GM12874 (cell line): ENCODE results near the gene FOXI1.

Experiments used
- TF ChIP-seq, protein P1 (sequence below): IDR thresholded peaks from 2 replicates; pipeline ENCODE4 v1.5.1; 2011; ENCODE audit warnings: low read depth, mild to moderate bottlenecking, control low read depth, low read length, moderate library complexity; ENCODE audit not compliant: insufficient read depth

FOXI1 gene

DNA sequence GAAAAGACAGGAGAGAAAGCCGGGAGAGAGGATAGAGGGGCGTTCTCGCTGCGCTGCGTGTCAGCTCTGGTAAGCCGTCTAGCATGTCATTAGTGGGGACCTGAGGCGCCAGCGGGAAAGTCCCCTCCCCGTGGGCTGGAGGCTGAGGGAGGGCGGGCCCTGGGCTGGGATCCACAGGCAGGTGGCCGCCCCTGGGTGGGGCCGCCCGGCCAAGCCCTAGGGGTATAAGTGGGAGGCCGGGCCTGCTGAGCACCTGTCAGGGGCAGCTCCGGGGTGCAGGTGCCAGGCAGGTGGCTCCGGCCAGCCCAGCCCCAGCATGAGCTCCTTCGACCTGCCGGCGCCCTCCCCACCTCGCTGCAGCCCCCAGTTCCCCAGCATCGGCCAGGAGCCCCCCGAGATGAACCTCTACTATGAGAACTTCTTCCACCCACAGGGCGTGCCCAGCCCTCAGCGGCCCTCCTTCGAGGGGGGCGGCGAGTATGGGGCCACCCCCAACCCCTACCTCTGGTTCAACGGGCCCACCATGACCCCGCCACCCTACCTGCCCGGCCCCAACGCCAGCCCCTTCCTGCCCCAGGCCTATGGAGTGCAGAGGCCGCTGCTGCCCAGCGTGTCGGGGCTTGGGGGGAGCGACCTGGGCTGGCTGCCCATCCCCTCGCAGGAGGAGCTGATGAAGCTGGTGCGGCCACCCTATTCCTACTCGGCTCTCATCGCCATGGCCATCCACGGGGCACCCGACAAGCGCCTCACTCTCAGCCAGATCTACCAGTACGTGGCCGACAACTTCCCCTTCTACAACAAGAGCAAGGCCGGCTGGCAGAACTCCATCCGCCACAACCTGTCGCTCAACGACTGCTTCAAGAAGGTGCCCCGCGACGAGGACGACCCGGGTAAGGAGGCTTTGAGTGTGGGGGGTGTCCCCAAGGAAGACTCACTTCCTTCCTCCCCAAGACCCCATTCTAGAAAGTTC lies at the start of gene FOXI1:
TSS of gene FOXI1 (plus strand) at position 256 of the 970 bp plus-strand sequence. CDS start at position 317, 61 bp downstream.
- TF ChIP-seq, protein P1, sequence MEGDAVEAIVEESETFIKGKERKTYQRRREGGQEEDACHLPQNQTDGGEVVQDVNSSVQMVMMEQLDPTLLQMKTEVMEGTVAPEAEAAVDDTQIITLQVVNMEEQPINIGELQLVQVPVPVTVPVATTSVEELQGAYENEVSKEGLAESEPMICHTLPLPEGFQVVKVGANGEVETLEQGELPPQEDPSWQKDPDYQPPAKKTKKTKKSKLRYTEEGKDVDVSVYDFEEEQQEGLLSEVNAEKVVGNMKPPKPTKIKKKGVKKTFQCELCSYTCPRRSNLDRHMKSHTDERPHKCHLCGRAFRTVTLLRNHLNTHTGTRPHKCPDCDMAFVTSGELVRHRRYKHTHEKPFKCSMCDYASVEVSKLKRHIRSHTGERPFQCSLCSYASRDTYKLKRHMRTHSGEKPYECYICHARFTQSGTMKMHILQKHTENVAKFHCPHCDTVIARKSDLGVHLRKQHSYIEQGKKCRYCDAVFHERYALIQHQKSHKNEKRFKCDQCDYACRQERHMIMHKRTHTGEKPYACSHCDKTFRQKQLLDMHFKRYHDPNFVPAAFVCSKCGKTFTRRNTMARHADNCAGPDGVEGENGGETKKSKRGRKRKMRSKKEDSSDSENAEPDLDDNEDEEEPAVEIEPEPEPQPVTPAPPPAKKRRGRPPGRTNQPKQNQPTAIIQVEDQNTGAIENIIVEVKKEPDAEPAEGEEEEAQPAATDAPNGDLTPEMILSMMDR = no peak

DNA sequence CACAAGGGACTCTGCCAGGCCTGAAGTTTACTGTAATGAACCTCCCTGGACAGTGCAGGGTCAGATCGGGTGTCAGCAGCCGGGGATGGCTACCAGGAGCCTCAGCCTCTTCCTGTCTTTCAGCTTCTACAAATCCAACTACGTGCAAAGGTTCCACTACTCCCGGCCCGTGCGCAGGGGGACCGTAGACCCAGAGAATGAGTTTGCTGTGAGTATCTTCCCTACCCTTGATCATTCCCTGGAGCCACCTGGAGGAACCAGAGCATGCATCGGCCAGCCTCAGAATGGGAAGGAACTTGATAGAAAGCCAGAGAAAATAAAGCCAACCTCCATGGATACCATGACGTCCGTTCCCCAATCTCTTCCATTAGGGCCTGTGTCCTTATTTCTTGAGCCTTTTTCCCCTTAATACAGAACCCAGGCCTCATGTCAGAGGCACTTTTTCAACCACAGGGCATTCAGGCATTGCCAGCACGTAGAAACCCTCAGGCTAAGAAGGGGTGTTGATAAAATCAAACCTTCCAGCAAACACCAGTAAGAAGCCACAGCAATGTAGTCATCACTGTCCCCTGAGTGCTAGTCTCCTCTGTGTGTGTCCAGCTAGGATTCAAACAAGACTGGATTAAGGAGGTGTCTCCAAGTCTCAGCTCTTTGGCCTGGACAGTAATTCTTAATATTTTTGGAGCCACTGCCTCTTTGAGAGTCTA lies 49.0 kb upstream of the FOXI1 start:
- TF ChIP-seq, protein P1 = no peak

DNA sequence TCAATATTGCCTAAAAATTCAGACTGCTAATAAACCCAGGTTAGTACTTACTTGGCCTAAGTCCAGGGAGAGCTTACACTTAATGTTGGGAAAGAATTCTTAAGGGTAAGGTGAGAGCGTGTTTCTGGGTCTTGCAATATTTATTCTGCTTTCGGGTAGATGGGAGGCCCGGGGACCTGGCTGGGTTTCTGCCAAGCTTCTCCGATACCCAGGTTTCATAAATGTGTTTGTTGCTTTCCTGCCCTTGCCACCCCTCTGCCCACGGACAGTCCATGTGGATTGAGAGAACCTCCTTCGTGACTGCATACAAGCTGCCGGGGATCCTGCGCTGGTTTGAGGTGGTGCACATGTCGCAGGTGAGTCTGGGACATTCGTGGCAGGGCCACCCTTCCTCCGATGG lies 48.4 kb upstream of the FOXI1 start:
- TF ChIP-seq, protein P1 = no peak

DNA sequence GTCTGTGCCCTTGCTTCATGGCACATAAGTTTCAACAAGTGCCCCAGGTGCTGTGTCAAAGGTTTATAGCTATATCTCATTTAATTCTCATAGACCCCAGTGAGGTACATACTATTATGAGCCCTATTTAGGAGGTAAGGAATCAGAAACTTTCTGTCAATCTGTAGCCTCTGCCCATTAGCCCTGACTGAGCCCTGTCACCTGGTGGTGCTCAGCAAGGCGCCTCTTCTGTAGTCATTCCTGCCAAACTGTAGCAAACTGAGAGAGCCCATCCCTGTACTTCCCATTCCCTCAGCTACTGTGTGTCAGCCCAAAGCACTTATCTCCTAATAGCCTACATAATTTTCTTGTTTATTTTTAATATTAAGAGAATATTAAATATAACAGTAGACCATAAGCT lies 46.5 kb upstream of the FOXI1 start:
- TF ChIP-seq, protein P1 = no peak

DNA sequence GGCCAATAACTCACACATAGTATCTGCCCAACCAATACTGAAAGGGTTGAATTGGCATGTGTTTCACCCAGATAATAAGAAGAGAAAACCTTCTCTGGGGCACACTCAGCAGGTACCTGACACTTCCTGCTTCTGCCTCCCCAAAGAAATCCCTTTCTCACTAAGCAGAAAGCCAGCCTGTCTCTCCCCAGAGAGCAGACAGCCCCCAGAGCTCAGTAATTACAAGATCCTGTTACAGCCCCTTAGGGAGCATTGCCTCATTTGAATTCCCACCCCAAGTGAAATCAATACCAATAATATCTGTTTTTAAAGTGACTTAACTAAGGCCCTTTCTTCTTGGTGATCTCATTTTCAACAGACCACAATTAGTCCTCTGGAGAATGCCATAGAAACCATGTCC lies 38.5 kb upstream of the FOXI1 start:
- TF ChIP-seq, protein P1 = no peak

DNA sequence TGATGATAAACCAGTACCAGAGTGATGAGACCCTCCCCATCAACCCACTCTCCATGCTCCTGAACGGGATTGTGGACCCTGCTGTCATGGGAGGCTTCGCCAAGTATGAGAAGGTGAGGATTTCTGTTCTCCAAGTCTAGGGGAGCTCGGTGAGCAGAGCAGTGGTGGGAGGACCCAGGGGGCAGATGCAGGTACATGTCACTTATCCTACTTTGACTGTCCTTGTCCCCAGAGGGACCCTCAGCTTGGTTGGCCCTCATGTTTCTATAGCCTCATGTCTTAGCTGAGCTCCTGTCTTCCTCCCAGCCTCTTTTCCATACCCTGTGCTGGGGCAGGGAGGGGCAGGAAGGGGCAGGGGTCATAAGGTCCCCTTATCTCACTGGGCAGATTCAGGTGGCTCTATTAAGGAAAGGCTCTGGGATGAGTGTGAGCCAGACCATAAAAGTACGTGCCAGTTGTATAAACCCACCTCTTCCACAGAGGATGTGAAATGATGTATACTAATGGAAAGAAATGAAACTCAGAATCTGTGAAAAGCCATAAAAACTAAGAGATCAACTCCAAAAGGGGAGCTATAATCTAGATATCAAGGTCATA lies 38.0 kb upstream of the FOXI1 start:
- TF ChIP-seq, protein P1 = no peak

DNA sequence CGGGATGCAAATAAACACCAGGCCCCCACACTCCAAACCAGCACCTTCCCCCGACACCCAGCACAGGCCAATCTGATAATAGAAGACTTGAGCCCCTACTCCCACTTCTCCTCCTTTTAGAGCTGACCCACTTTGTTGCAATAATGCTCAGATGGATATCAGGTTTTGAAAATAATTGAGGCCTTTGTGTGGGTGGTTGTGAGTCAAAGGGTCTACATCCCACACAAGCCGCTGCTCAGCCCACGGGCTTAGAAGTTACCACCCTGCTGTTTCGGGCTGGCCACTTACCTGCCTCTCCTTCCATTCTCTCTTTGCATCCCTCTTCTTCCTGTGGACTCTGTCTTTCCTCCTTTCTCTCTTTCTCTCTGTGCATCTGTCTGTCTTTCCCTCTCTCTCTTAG lies 36.2 kb upstream of the FOXI1 start:
- TF ChIP-seq, protein P1 = no peak
